Astrocyte (in vitro differentiated cells and primary cell): ENCODE measurements around the gene ENOX1. TPM values are rescaled to one million over a fixed set of nuclear protein-coding genes. Genes with fewer than 3 reads are reported as not detected.

ENCODE experiments used
- DNase-seq: peaks from one replicate; pipeline ENCODE4 v3.0.0-alpha.2; 2010; ENCODE audit warnings: low read depth
- FAIRE-seq: peaks from 2 replicates; lab custom pipeline; 2011; peaks lifted over from hg19 to GRCh38; lab: Jason Lieb, UNC
- H2AFZ ChIP-seq: 2 replicates; pipeline ENCODE4 v1.6.0; 2012; ENCODE audit warnings: low read depth, low read length, inconsistent platforms
- H3K27ac ChIP-seq: 2 replicates; pipeline ENCODE4 v1.5.1; 2011; ENCODE audit warnings: low read depth, low read length, inconsistent platforms
- H3K27me3 ChIP-seq: 2 replicates; pipeline ENCODE4 v1.6.0; 2011; ENCODE audit warnings: low read length, inconsistent platforms; ENCODE audit not compliant: insufficient read depth
- H3K36me3 ChIP-seq: 2 replicates; pipeline ENCODE4 v1.5.1; 2011; ENCODE audit warnings: low read length, inconsistent platforms; ENCODE audit not compliant: insufficient read depth
- H3K4me1 ChIP-seq: 2 replicates; pipeline ENCODE4 v1.5.1; 2011; ENCODE audit warnings: low read length, inconsistent platforms; ENCODE audit not compliant: insufficient read depth
- H3K4me2 ChIP-seq: 2 replicates; pipeline ENCODE4 v1.6.0; 2012; ENCODE audit warnings: low read length, inconsistent platforms
- H3K4me3 ChIP-seq: 2 replicates; pipeline ENCODE4 v1.5.1; 2011; ENCODE audit warnings: low read depth, mild to moderate bottlenecking, low read length, inconsistent platforms; ENCODE audit not compliant: insufficient read depth
- H3K79me2 ChIP-seq: 2 replicates; pipeline ENCODE4 v1.6.0; 2012; ENCODE audit warnings: mild to moderate bottlenecking, low read length, inconsistent platforms; ENCODE audit not compliant: insufficient read depth
- H3K9ac ChIP-seq: 2 replicates; pipeline ENCODE4 v1.6.0; 2012; ENCODE audit warnings: mild to moderate bottlenecking, low read length, inconsistent platforms
- H3K9me3 ChIP-seq: 2 replicates; pipeline ENCODE4 v1.5.1; 2012; ENCODE audit warnings: low read depth, mild to moderate bottlenecking, low read length, inconsistent platforms; ENCODE audit not compliant: insufficient read depth
- H4K20me1 ChIP-seq: 2 replicates; pipeline ENCODE4 v1.6.0; 2012; ENCODE audit warnings: low read length, inconsistent platforms; ENCODE audit not compliant: insufficient read depth
- H3K27ac Mint-ChIP-seq: one replicate; pipeline ENCODE4 v1.8.0; 2021; ENCODE audit warnings: mild to moderate bottlenecking, mixed read lengths; ENCODE audit not compliant: unreplicated experiment
- H3K27me3 Mint-ChIP-seq: one replicate; pipeline ENCODE4 v1.8.0; 2021; ENCODE audit warnings: low read depth, mixed read lengths; ENCODE audit not compliant: unreplicated experiment
- H3K36me3 Mint-ChIP-seq: one replicate; pipeline ENCODE4 v1.8.0; 2021; ENCODE audit warnings: low read depth, mixed read lengths; ENCODE audit not compliant: unreplicated experiment
- H3K4me1 Mint-ChIP-seq: one replicate; pipeline ENCODE4 v1.8.0; 2021; ENCODE audit warnings: low read depth, mixed read lengths; ENCODE audit not compliant: unreplicated experiment
- H3K4me3 Mint-ChIP-seq: one replicate; pipeline ENCODE4 v1.8.0; 2021; ENCODE audit warnings: mild to moderate bottlenecking, moderate library complexity, mixed read lengths; ENCODE audit not compliant: unreplicated experiment
- H3K9me3 Mint-ChIP-seq: one replicate; pipeline ENCODE4 v1.8.0; 2021; ENCODE audit warnings: mild to moderate bottlenecking, mixed read lengths; ENCODE audit not compliant: unreplicated experiment
- CTCF ChIP-seq: IDR thresholded peaks from 2 replicates; pipeline ENCODE4 v1.5.1; 2011; ENCODE audit warnings: low read depth, mild to moderate bottlenecking, inconsistent platforms, low read length, moderate library complexity; ENCODE audit not compliant: insufficient read depth
- EZH2 ChIP-seq: IDR thresholded peaks from 2 replicates; pipeline ENCODE4 v1.6.1; 2012; ENCODE audit warnings: mild to moderate bottlenecking, low read length, inconsistent platforms; ENCODE audit not compliant: insufficient read depth
- total RNA-seq: library from RNA; stranded (reverse); gene quantifications from 2 replicates; pipeline ENCODE4 v1.2.1, GENCODE V29; 2021

Gene ENOX1
- total RNA-seq, 1 donor from 2014 or later: 2.3 TPM

- TF ChIP-seq CTCF (no peak), EZH2 (no peak)
- no peak overlapping the region for H3K27ac ChIP-seq
- H3K27me3 ChIP-seq: no peaks in the 10 kb centered on the region
- DNase-seq: no peak
- no peaks in the 10 kb centered on the region for H3K4me1 ChIP-seq
- FAIRE-seq: no peak
- Mint-ChIP-seq H3K9me3 (no peaks in the 10 kb centered on the region), H3K4me1 (peaks cover 8% of the 10 kb centered on the region), H3K27me3 (no peaks in the 10 kb centered on the region), H3K4me3 (no peak overlapping the region), H3K36me3 (no peaks in the 10 kb centered on the region), H3K27ac (no peak overlapping the region)
- H3K9ac ChIP-seq: no peak overlapping the region
- no peaks in the 10 kb centered on the region for H3K9me3 ChIP-seq
- no peak overlapping the region for H3K4me2 ChIP-seq
- no peak overlapping the region for H2AFZ ChIP-seq
- H3K4me3 ChIP-seq: no peak overlapping the region
- no peaks in the 10 kb centered on the region for H3K36me3 ChIP-seq
- no peaks in the 10 kb centered on the region for H3K79me2 ChIP-seq
- H4K20me1 ChIP-seq: no peaks in the 10 kb centered on the region
Measured at GRCh38 chr13:43387880-43388279, 398.9 kb downstream of the ENOX1 start.

GRCh38 chr13:43383498-43384165 is 403.1 kb downstream of the ENOX1 start:
- FAIRE-seq (peak; percentile 23), DNase-seq (no peak)
- no peaks in the 10 kb centered on the region for H4K20me1 ChIP-seq
- Mint-ChIP-seq H3K9me3 (peaks cover 3% of the 10 kb centered on the region), H3K27me3 (no peaks in the 10 kb centered on the region), H3K36me3 (no peaks in the 10 kb centered on the region), H3K4me3 (no peak overlapping the region), H3K27ac (no peak overlapping the region), H3K4me1 (peaks cover 8% of the 10 kb centered on the region)
- no peak for TF ChIP-seq CTCF
- no peak for TF ChIP-seq EZH2
- H3K9me3 ChIP-seq: no peaks in the 10 kb centered on the region
- no peaks in the 10 kb centered on the region for H3K27me3 ChIP-seq
- H3K36me3 ChIP-seq: no peaks in the 10 kb centered on the region
- H3K4me2 ChIP-seq: no peak overlapping the region
- no peak overlapping the region for H2AFZ ChIP-seq
- no peak overlapping the region for H3K9ac ChIP-seq
- H3K4me1 ChIP-seq: no peaks in the 10 kb centered on the region
- H3K27ac ChIP-seq: no peak overlapping the region
- H3K79me2 ChIP-seq: no peaks in the 10 kb centered on the region
- no peak overlapping the region for H3K4me3 ChIP-seq

- FAIRE-seq (no peak), DNase-seq (no peak)
- peaks cover 4% of the 10 kb centered on the region for H3K4me1 Mint-ChIP-seq
- Histone ChIP-seq H3K27me3 (no peaks in the 10 kb centered on the region), H3K4me3 (no peak overlapping the region), H3K36me3 (no peaks in the 10 kb centered on the region), H4K20me1 (no peaks in the 10 kb centered on the region), H3K9me3 (no peaks in the 10 kb centered on the region), H2AFZ (no peak overlapping the region), H3K27ac (no peak overlapping the region), H3K9ac (no peak overlapping the region), H3K4me2 (no peak overlapping the region), H3K4me1 (peaks cover 9% of the 10 kb centered on the region), H3K79me2 (no peaks in the 10 kb centered on the region)
- peaks cover 7% of the 10 kb centered on the region for H3K9me3 Mint-ChIP-seq
- H3K4me3 Mint-ChIP-seq: no peak overlapping the region
- TF ChIP-seq CTCF (no peak), EZH2 (no peak)
- no peaks in the 10 kb centered on the region for H3K27me3 Mint-ChIP-seq
- no peak overlapping the region for H3K27ac Mint-ChIP-seq
- no peaks in the 10 kb centered on the region for H3K36me3 Mint-ChIP-seq
Measured at GRCh38 chr13:43379738-43380137, 407.0 kb downstream of the ENOX1 start.
